ENCODE data around the gene KANK2. TPM values are rescaled to one million over a fixed set of nuclear protein-coding genes. Genes with fewer than 3 reads are reported as not detected.

Gene KANK2
- 59.4 and 74.8 TPM in 2 replicates for total RNA-seq

DNA sequence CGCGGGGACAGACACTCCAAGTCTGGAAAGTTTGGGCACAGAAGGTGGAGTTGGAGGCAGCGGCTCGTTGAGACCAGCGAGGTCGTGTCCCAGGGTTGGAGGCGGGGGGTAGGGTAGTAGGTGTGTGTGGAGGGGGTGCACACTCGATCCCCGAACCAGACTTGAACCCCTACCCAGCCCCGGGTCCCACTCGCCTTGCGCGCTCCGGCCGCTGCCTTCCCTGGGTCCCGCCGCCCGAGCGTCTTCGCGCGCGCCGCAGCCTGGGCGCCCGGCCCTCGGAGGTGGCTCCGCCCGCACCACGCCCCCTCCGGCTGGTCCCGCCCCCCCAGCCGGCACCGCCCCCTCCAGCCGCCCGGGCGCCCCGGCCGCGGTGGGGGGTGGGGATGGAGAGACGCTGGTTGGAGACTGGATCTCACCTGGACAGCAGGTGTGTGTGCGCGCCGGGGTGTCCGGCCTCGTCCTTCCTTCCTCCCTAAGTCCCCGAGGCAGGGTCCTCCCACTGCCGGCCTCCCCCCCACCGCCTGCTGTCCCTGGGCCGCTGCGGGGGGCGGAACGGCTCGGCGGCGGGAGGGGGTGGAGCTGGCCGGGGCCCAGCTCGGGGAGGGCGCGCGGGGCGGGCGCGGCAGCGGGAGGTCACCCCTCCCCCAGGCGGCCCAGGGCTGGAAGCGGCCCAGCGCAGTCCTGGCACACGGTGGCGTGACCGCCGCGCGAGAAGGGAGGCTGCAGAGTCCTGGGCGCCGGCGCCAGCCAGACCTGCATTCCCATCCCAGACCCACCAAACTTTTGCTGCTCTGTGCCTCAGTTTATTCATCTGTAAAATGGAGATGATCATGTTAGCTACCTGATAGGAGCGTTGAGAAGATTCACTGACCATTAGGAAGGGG, at the start of gene KANK2:
Gene KANK2 (minus strand): TSS at position 255 of the 884 bp plus-strand sequence. CDS start 3,034 bp downstream, outside the sequence.

DNA sequence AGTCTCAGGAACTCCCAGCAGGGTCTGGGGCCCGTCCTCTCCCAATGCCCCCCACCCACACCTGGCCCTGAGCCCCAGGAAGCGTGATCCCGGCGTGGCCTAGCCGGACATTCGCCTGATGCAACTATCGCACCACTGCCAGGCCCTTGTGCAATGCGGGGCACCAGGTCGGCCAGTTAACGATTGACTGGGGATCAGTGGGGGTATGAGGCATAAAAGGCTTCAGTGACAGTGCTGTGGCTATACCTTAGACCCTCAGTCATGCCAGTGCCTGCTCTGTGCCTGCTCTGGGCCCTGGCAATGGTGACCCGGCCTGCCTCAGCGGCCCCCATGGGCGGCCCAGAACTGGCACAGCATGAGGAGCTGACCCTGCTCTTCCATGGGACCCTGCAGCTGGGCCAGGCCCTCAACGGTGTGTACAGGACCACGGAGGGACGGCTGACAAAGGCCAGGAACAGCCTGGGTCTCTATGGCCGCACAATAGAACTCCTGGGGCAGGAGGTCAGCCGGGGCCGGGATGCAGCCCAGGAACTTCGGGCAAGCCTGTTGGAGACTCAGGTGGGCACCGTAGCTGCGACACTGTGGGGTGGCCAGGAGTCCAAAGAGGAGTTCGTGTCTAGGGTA, 42.1 kb upstream of the KANK2 start, which contains the start of gene ANGPTL8:
Gene ANGPTL8 (plus strand): TSS at position 243 of the 624 bp plus-strand sequence. CDS start 19 bp downstream, at position 262.

GRCh38 chr19:11155373-11156120, 41.8 kb downstream of the KANK2 start, which contains the start of gene SPC24:
TSS of gene SPC24 (minus strand) at chr19:11155782. CDS start at chr19:11155776, 6 bp downstream.

Other genes starting within 250 kb of the KANK2 start
- gene SMARCA4, start 236.5 kb downstream of the KANK2 start, total RNA-seq = 49.2 and 60.1 TPM in 2 replicates
- 84.1 and 97.1 TPM in 2 replicates for gene LDLR, start 108.1 kb downstream of the KANK2 start, total RNA-seq
- gene SPC24, start 41.8 kb downstream of the KANK2 start, total RNA-seq = 70.5 and 117 TPM in 2 replicates
- not detected in 2 replicates for gene ANGPTL8, start 42.1 kb upstream of the KANK2 start, total RNA-seq
- gene DOCK6, start 65.0 kb upstream of the KANK2 start, total RNA-seq = 39.8 and 71.5 TPM in 2 replicates
- not detected in 2 replicates for gene TSPAN16, start 98.6 kb upstream of the KANK2 start, total RNA-seq
- 31.8 and 32.2 TPM in 2 replicates for gene RAB3D, start 142.1 kb upstream of the KANK2 start, total RNA-seq
- gene TMEM205, start 148.7 kb upstream of the KANK2 start, total RNA-seq = 133 and 199 TPM in 2 replicates
- 3.8 and 6.2 TPM in 2 replicates for gene CCDC159, start 149.0 kb upstream of the KANK2 start, total RNA-seq
- 3.8 and 6.2 TPM in 2 replicates for gene PLPPR2, start 157.9 kb upstream of the KANK2 start, total RNA-seq
- gene SWSAP1, start 177.1 kb upstream of the KANK2 start, total RNA-seq = 0.61 and 0.65 TPM in 2 replicates
- gene EPOR, start 186.8 kb upstream of the KANK2 start, total RNA-seq = 5.6 and 6.8 TPM in 2 replicates
- 2.1 and 3.2 TPM in 2 replicates for gene RGL3, start 221.8 kb upstream of the KANK2 start, total RNA-seq
- under 0.01 TPM in 1 of 2 replicates, not detected in the other for gene ODAD3, start 237.6 kb upstream of the KANK2 start, total RNA-seq
- 99.2 and 102 TPM in 2 replicates for gene PRKCSH, start 238.1 kb upstream of the KANK2 start, total RNA-seq